Ishikawa (cell line): ENCODE results near the gene DSP.

Source experiments
- CEBPB ChIP-seq: IDR thresholded peaks from 2 replicates; pipeline ENCODE4 v1.6.1; 2012
- CREB1 ChIP-seq: IDR thresholded peaks from 2 replicates; pipeline ENCODE4 v1.6.1; 2012; ENCODE audit warnings: low read depth
- EGR1 ChIP-seq: IDR thresholded peaks from 2 replicates; pipeline ENCODE4 v1.6.1; 2012
- EP300 ChIP-seq: IDR thresholded peaks from 2 replicates; pipeline ENCODE4 v1.6.1; 2012; ENCODE audit warnings: borderline replicate concordance
- FOXM1 ChIP-seq: IDR thresholded peaks from 2 replicates; pipeline ENCODE4 v1.6.1; 2012; ENCODE audit warnings: low read depth, borderline replicate concordance
- NFIC ChIP-seq: IDR thresholded peaks from 2 replicates; pipeline ENCODE4 v1.6.1; 2012
- RAD21 ChIP-seq: IDR thresholded peaks from 2 replicates; pipeline ENCODE4 v1.6.1; 2012; ENCODE audit warnings: low read depth
- REST ChIP-seq: IDR thresholded peaks from 2 replicates; pipeline ENCODE4 v1.6.1; 2012; ENCODE audit warnings: low read depth, mild to moderate bottlenecking
- TAF1 ChIP-seq: IDR thresholded peaks from 2 replicates; pipeline ENCODE4 v1.6.1; 2012; ENCODE audit warnings: low read depth, mild to moderate bottlenecking
- TCF12 ChIP-seq: IDR thresholded peaks from 2 replicates; pipeline ENCODE4 v1.6.1; 2012; ENCODE audit warnings: low read depth
- TEAD4 ChIP-seq: IDR thresholded peaks from 2 replicates; pipeline ENCODE4 v1.6.1; 2012
- USF1 ChIP-seq: IDR thresholded peaks from 2 replicates; pipeline ENCODE4 v1.6.1; 2012
- YY1 ChIP-seq: IDR thresholded peaks from 2 replicates; pipeline ENCODE4 v1.6.1; 2012; ENCODE audit warnings: low read depth
- ZBTB7A ChIP-seq: IDR thresholded peaks from 2 replicates; pipeline ENCODE4 v1.6.1; 2012; ENCODE audit warnings: low read depth
- TF ChIP-seq, protein P1 (sequence below): IDR thresholded peaks from 2 replicates; pipeline ENCODE4 v1.6.1; 2012

Gene DSP

DNA sequence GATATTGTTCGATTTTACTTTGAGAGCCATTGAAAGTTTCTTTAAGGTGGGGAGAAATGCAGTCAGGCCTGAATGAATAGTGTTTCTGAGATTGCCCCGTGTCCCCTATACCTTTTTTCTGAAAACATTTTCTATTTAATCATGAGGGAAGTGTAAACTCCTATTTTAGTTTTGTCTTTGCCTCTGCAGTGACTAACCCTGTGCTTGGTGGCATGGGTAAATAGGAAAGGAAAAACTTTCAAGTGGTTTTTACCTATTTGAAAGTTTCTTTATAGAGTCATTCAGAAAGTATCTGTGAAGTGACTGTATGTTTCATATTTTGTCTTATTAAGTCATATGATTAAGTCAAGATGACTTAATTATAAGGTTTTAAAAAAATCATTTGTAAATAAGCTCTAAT lies 63.0 kb downstream of the DSP start:
- no peak for TF ChIP-seq CREB1
- TF ChIP-seq EP300: no peak
- TF ChIP-seq EGR1: no peak
- no peak for TF ChIP-seq FOXM1
- TF ChIP-seq NFIC: no peak
- no peak for TF ChIP-seq TAF1
- no peak for TF ChIP-seq USF1
- no peak for TF ChIP-seq ZBTB7A
- no peak for TF ChIP-seq RAD21

DNA sequence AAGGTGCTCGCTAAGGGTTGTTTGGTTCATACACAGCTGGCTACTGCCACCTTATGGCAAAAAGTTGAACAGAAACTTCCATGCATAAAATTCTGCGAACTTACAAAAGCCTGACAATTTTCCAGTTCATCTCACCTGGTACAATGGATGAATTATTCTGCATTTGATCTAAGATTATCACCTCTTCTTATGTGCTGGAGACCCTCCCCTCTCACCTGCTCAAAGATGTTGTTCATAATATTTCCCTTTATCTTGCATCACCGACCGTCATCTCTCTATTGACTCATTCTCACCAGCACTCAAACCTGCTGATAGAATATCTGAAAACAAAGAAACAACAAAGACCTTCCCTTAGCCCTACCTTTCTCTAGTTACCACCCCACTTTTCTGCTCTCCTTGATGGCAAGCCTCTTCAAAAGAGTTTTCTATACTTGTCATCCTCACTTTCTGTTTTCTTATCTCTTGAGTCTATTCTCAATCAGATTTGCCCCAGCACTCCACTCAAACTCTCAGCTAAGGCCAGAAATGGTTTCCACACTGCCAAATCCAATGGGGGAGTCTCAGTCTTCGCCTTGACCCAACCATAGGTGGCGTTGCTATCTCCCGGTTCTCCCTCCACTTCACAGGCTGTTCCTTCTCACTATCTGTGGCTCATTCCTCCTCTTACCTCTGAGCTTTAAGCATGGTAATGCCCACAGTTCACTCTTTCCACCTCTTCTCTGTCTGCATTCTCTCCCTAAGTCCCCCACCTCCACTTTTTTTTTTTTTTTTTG lies 74.3 kb downstream of the DSP start:
- TF ChIP-seq NFIC (no peak), RAD21 (peak; percentile 87), TAF1 (no peak)

- no peak for TF ChIP-seq TEAD4
- 0 out of 2 replicates have a peak, but pooled peaks have one; percentile 24 for TF ChIP-seq TAF1
- no peak for TF ChIP-seq REST
- no peak for TF ChIP-seq CREB1
- TF ChIP-seq YY1: no peak
- no peak for TF ChIP-seq CEBPB
- TF ChIP-seq TCF12: peak; percentile 55
- TF ChIP-seq EGR1: no peak
- TF ChIP-seq, protein P1, sequence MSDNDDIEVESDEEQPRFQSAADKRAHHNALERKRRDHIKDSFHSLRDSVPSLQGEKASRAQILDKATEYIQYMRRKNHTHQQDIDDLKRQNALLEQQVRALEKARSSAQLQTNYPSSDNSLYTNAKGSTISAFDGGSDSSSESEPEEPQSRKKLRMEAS: 0 out of 2 replicates have a peak, but pooled peaks have one; percentile 14
- TF ChIP-seq USF1: peak; percentile 75
- peak; percentile 22; the same call in 1 of the 2 replicates for TF ChIP-seq RAD21
- TF ChIP-seq FOXM1: no peak
- TF ChIP-seq NFIC: peak; percentile 75
- no peak for TF ChIP-seq EP300
- no peak for TF ChIP-seq ZBTB7A
Observed at GRCh38 chr6:7617801-7618764, 76.6 kb downstream of the DSP start.

DNA sequence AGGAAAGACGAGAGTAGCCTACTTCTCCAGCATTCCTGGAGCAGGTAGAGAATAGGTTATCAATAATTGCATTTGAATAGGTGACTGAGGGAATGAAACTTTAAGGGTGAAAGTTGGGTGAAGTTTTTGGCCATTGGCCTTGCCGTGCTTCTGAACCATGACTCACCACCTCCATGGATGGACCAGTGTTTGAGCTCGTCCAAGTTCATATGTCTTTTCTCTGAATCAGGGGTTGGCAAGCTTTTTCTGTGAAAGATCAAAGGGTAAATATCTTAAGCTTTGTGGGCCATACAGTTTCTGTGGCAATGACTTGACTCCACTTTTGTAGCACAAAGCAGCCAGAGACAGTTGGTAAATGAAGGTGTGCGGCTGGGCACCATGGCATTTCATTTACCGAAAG lies 80.3 kb downstream of the DSP start:
- TF ChIP-seq TAF1 (no peak), NFIC (no peak), EGR1 (no peak), EP300 (no peak), CREB1 (no peak), RAD21 (no peak), TCF12 (no peak), CEBPB (no peak), TEAD4 (no peak), USF1 (no peak), FOXM1 (no peak), REST (no peak), ZBTB7A (no peak), YY1 (no peak)
- TF ChIP-seq, protein P1: no peak
